SK-N-SH (cell line): ENCODE results near the gene GOLGB1. TPM values are rescaled to one million over a fixed set of nuclear protein-coding genes. Genes with fewer than 3 reads are reported as not detected.

ENCODE experiments used
- CTCF ChIA-PET: fragments of 300-600, 350-600 bp; formaldehyde crosslinking; extraction: SDS; loops from one replicate; lab custom pipeline; 2021; lab: Yijun Ruan, JAX
- POLR2A ChIA-PET: fragments of 350-600 bp; sonication (Branson Sonifier 250); formaldehyde crosslinking; extraction: SDS; loops from one replicate; lab custom pipeline; 2020; ENCODE audit warnings: antibody characterized with exemption, inconsistent platforms; lab: Yijun Ruan, JAX
- DNase-seq: peaks from one replicate; pipeline ENCODE4 v3.0.0; 2012
- H2AFZ ChIP-seq: fragments of 200-600 bp; sonication (generic); 2 replicates; pipeline ENCODE4 v1.8.1; 2016; ENCODE audit warnings: antibody characterized with exemption, mild to moderate bottlenecking, low read depth
- H3F3A ChIP-seq: fragments of 200-600 bp; sonication (generic); replicated peaks from 2 replicates; pipeline ENCODE3; 2016; ENCODE audit warnings: antibody characterized with exemption, mild to moderate bottlenecking; ENCODE audit not compliant: insufficient read depth
- H3K27ac ChIP-seq, 2 experiments: fragments of 200-500 bp in 1 of 2; fragments of 200-600 bp in 1 of 2; sonication (Bioruptor generic) in 1 of 2; sonication (generic), shearing (Covaris generic) in 1 of 2; 2 replicates each; pipeline versions ENCODE4 v1.5.1 to v1.6.1; 2014 to 2016; ENCODE audit warnings: low read depth in 2 of 2, inconsistent platforms in 1 of 2, low read length in 1 of 2, mild to moderate bottlenecking in 1 of 2, mixed read lengths in 1 of 2
- H3K27me3 ChIP-seq: fragments of 200-600 bp; sonication (generic), shearing (Covaris generic); 2 replicates; pipeline ENCODE4 v1.6.1; 2016; ENCODE audit warnings: mixed run types; ENCODE audit not compliant: insufficient read depth
- H3K36me3 ChIP-seq, 2 experiments: fragments of 200-500 bp in 1 of 2; fragments of 200-600 bp in 1 of 2; sonication (Bioruptor generic) in 1 of 2; sonication (generic) in 1 of 2; replicated peaks in 1 of 2; 2 replicates each; pipeline versions ENCODE3 to v1.5.1; 2014 to 2016; ENCODE audit warnings: low read length in 1 of 2, mild to moderate bottlenecking in 1 of 2; ENCODE audit not compliant: insufficient read depth in 2 of 2, control insufficient read depth in 1 of 2
- H3K4me1 ChIP-seq, 2 experiments: fragments of 200-500 bp in 1 of 2; fragments of 200-600 bp in 1 of 2; sonication (Bioruptor generic) in 1 of 2; sonication (generic), shearing (Covaris generic) in 1 of 2; 2 replicates each; pipeline versions ENCODE4 v1.5.1 to v1.6.1; 2014 to 2016; ENCODE audit warnings: low read depth in 1 of 2, low read length in 1 of 2, mixed run types in 1 of 2; ENCODE audit not compliant: insufficient read depth in 2 of 2, control insufficient read depth in 1 of 2
- H3K4me2 ChIP-seq: fragments of 200-600 bp; sonication (generic), shearing (Covaris generic); 2 replicates; pipeline ENCODE4 v1.6.1; 2017; ENCODE audit warnings: mixed run types
- H3K4me3 ChIP-seq, 2 experiments: fragments of 200-500 bp in 1 of 2; fragments of 200-600 bp in 1 of 2; sonication (Bioruptor generic) in 1 of 2; sonication (generic), shearing (Covaris generic) in 1 of 2; 2 replicates each; pipeline versions ENCODE4 v1.5.1 to v1.8.1; 2014 to 2016; ENCODE audit warnings: low read depth in 2 of 2, inconsistent platforms in 1 of 2, low read length in 1 of 2, mild to moderate bottlenecking in 1 of 2, mixed read lengths in 1 of 2, moderate library complexity in 1 of 2
- H3K79me2 ChIP-seq: fragments of 200-600 bp; sonication (generic); 2 replicates; pipeline ENCODE4 v1.8.1; 2017; ENCODE audit warnings: mild to moderate bottlenecking; ENCODE audit not compliant: insufficient read depth
- H3K9ac ChIP-seq: fragments of 200-600 bp; sonication (generic); 2 replicates; pipeline ENCODE4 v1.6.1; 2017; ENCODE audit warnings: mixed run types
- H3K9me2 ChIP-seq: fragments of 200-600 bp; sonication (generic); 2 replicates; pipeline ENCODE4 v1.6.1; 2017; ENCODE audit warnings: mixed run types
- H3K9me3 ChIP-seq: fragments of 200-600 bp; sonication (generic); 2 replicates; pipeline ENCODE4 v1.6.1; 2017; ENCODE audit warnings: mixed run types, mild to moderate bottlenecking, moderate library complexity
- H4K20me1 ChIP-seq: fragments of 200-600 bp; sonication (generic); 2 replicates; pipeline ENCODE4 v1.6.1; 2017; ENCODE audit warnings: mild to moderate bottlenecking, mixed run types; ENCODE audit not compliant: insufficient read depth
- CHD2 ChIP-seq: fragments of 150-350 bp; IDR thresholded peaks from 2 replicates; pipeline ENCODE4 v1.6.1; 2018; ENCODE audit warnings: low read length; ENCODE audit not compliant: partially characterized antibody
- EP300 ChIP-seq, 2 experiments: IDR thresholded peaks; 2 replicates each; pipeline versions ENCODE4 v1.4.0 to v1.6.1; 2012; ENCODE audit warnings: borderline replicate concordance in 1 of 2, low read depth in 1 of 2, low read length in 1 of 2
- FOSL2 ChIP-seq: IDR thresholded peaks from 2 replicates; pipeline ENCODE4 v1.4.0; 2012; ENCODE audit warnings: low read depth, mild to moderate bottlenecking, moderate library complexity, borderline replicate concordance
- FOXJ3 ChIP-seq: sonication (generic); formaldehyde crosslinking; IDR thresholded peaks from 2 replicates; pipeline ENCODE4 v1.5.1; 2020; ENCODE audit warnings: mild to moderate bottlenecking, missing genetic modification reagents
- GATA2 ChIP-seq: sonication (generic); formaldehyde crosslinking; IDR thresholded peaks from 2 replicates; pipeline ENCODE4 v1.5.0; 2020; ENCODE audit warnings: mild to moderate bottlenecking, missing genetic modification reagents
- JUND ChIP-seq: IDR thresholded peaks from 2 replicates; pipeline ENCODE4 v1.4.0; 2012
- MAX ChIP-seq: IDR thresholded peaks from 2 replicates; pipeline ENCODE4 v1.4.0; 2012; ENCODE audit warnings: low read depth
- MXI1 ChIP-seq: IDR thresholded peaks from 2 replicates; pipeline ENCODE4 v1.6.1; 2012; ENCODE audit warnings: mild to moderate bottlenecking, low read depth, low read length, improper control_type of control experiment
- NFIC ChIP-seq: IDR thresholded peaks from 2 replicates; pipeline ENCODE4 v1.4.0; 2012; ENCODE audit warnings: borderline replicate concordance
- PBX3 ChIP-seq: IDR thresholded peaks from 2 replicates; pipeline ENCODE4; 2012
- REST ChIP-seq: IDR thresholded peaks from 2 replicates; pipeline ENCODE4 v1.6.1; 2012; ENCODE audit warnings: mild to moderate bottlenecking, low read depth, low read length, moderate library complexity
- SMC3 ChIP-seq: IDR thresholded peaks from 2 replicates; pipeline ENCODE4 v1.6.1; 2012; ENCODE audit warnings: low read depth, low read length, improper control_type of control experiment
- TEAD4 ChIP-seq: IDR thresholded peaks from 2 replicates; pipeline ENCODE4 v1.4.0; 2012; ENCODE audit warnings: mild to moderate bottlenecking, borderline replicate concordance; ENCODE audit not compliant: insufficient read depth
- USF1 ChIP-seq: IDR thresholded peaks from 2 replicates; pipeline ENCODE4 v1.4.0; 2012; ENCODE audit warnings: low read depth, borderline replicate concordance
- YY1 ChIP-seq: IDR thresholded peaks from 2 replicates; pipeline ENCODE4 v1.4.0; 2012; ENCODE audit warnings: low read depth, mild to moderate bottlenecking
- ZBTB33 ChIP-seq: IDR thresholded peaks from 2 replicates; pipeline ENCODE4 v1.4.0; 2012; ENCODE audit warnings: low read depth, borderline replicate concordance
- WGBS: methylation state at CpG from one replicate; pipeline ENCODE4 v1.1.6; 2017; ENCODE audit warnings: low lambda C conversion rate; 5-methylcytosine and 5-hydroxymethylcytosine counted together
- polyA plus RNA-seq, 3 experiments: library from polyadenylated mRNA; depleted of rRNA; stranded (reverse); fragments of >200 nt; gene quantifications; 2 replicates each; pipeline ENCODE4 v1.2.3, GENCODE V29; 2012

The GOLGB1 gene
- polyA plus RNA-seq, 1 of the 3 experiments (the other 2 are of a cell fraction), result 10.3 TPM

- Histone ChIP-seq H3K9me2 (no peaks in the 10 kb centered on the region), H3K27ac (no peak overlapping the region), H4K20me1 (no peaks in the 10 kb centered on the region), H3F3A (no peaks in the 10 kb centered on the region), H3K4me2 (no peak overlapping the region), H3K27me3 (no peaks in the 10 kb centered on the region), H3K4me3 (no peak overlapping the region), H3K9me3 (no peaks in the 10 kb centered on the region), H2AFZ (no peak overlapping the region), H3K79me2 (no peaks in the 10 kb centered on the region; the same call in 1 of the 2 replicates), H3K4me1 (no peaks in the 10 kb centered on the region), H3K36me3 (peaks cover 72 to 74% of the 10 kb centered on the region in 2 experiments), H3K9ac (no peak overlapping the region)
- ChIA-PET CTCF (interaction anchor here (1.3 kb wide), 2 partner anchors 10 to 14 kb away, joined by 3 to 5 read pairs; no protein-coding TSS in a partner anchor), POLR2A (no interaction called here)
- TF ChIP-seq JUND, result no peak
- TF ChIP-seq YY1, result no peak
- TF ChIP-seq REST, result no peak
- TF ChIP-seq SMC3, result no peak
- no peak for TF ChIP-seq CHD2
- no peak for TF ChIP-seq EP300 (IDR thresholded peaks at IDR 0.05; ENCODE audit: borderline replicate concordance in 1 of 2, low read depth in 1 of 2, low read length in 1 of 2)
- TF ChIP-seq GATA2 (CRISPR knock-in tag), result no peak
- TF ChIP-seq USF1, result no peak
- no peak for DNase-seq
- WGBS, result 100% methylated on average over 1 of the region's 1 CpG
Observed at GRCh38 chr3:121681792-121682191, 67.7 kb downstream of the GOLGB1 start.

GRCh38 chr3:121677141-121677540 is 72.4 kb downstream of the GOLGB1 start:
- Histone ChIP-seq H3K4me2 (no peak overlapping the region), H3K27me3 (no peaks in the 10 kb centered on the region), H3K9me3 (no peaks in the 10 kb centered on the region), H3K9me2 (no peaks in the 10 kb centered on the region), H3F3A (no peaks in the 10 kb centered on the region), H3K4me1 (no peaks in the 10 kb centered on the region), H3K9ac (no peak overlapping the region), H2AFZ (no peak overlapping the region), H3K4me3 (no peak overlapping the region), H3K27ac (no peak overlapping the region), H3K79me2 (no peaks in the 10 kb centered on the region), H4K20me1 (no peaks in the 10 kb centered on the region), H3K36me3 (peaks cover 68 to 71% of the 10 kb centered on the region in 2 experiments)
- ChIA-PET CTCF (no interaction called here), POLR2A (no interaction called here)
- WGBS, result 93% methylated on average over 2 of the region's 2 CpGs
- DNase-seq, result no peak
- TF ChIP-seq MXI1 (no peak), MAX (no peak), GATA2 (CRISPR knock-in tag) (no peak), TEAD4 (no peak), NFIC (no peak), ZBTB33 (no peak), PBX3 (no peak), REST (no peak), CHD2 (no peak), FOSL2 (no peak), YY1 (no peak), FOXJ3 (CRISPR knock-in tag) (no peak)
